Endothelial cell of umbilical vein (primary cell): Measurements from ENCODE around the gene GEMIN8.

Experiments used
- CTCF ChIP-seq, 2 donors: IDR thresholded peaks; 1 replicate in 1 of 2; 2 replicates in 1 of 2; pipeline ENCODE4 v1.5.1; 2011; ENCODE audit warnings: low read length in 2 of 2, mild to moderate bottlenecking in 2 of 2, moderate library complexity in 2 of 2, control low read depth in 1 of 2, inconsistent platforms in 1 of 2, low read depth in 1 of 2; ENCODE audit not compliant: insufficient read depth in 1 of 2; ENCODE audit errors: extremely low read depth in 1 of 2
- EZH2 ChIP-seq: IDR thresholded peaks from 2 replicates; pipeline ENCODE4 v1.6.1; 2012; ENCODE audit warnings: borderline replicate concordance, low read depth, mild to moderate bottlenecking, moderate library complexity, low read length, inconsistent platforms; ENCODE audit not compliant: severe bottlenecking
- POLR2AphosphoS5 ChIP-seq: IDR thresholded peaks from 2 replicates; pipeline ENCODE4 v1.6.1; 2012; ENCODE audit warnings: low read depth, mild to moderate bottlenecking, control low read depth, low read length, moderate library complexity; ENCODE audit not compliant: insufficient read depth

DNA sequence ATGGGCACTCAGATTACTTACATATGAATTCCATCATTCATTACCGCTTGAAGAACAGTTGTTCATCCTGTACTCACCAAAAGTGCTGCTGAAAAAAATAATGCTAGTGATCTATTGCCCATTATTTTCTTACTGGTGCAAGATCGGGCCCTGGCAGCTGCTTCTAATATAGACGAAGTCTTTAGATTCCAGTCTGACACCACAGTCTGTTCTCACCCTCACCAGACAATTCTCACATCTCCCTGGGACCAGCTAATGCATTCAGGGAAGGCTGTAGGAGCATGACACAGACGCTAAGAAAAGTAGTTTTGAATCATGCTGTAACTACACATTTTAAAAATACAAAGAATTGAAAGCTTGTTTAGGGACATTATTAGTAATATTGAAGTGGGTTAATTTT, 13.8 kb downstream of the GEMIN8 start:
- TF ChIP-seq EZH2 (no peak), POLR2AphosphoS5 (no peak), CTCF (IDR thresholded peaks at IDR 0.05; ENCODE audit: extremely low read depth in 1 of 2, insufficient read depth in 1 of 2, low read depth in 1 of 2, low read length in 2 of 2) (no peak)
